ENCODE results near the gene IQCN.

- TF ChIP-seq POLR2A (IDR thresholded peaks at IDR 0.05), result no peak
- peak in 1 of 3 donors; percentile 65 for TF ChIP-seq POLR2AphosphoS5 (IDR thresholded peaks at IDR 0.05)
Measured at GRCh38 chr19:18292810-18293641, 18.8 kb upstream of the IQCN start.

Measured in transverse colon (tissue), 3 donors.